Tibial nerve (tissue), 4 donors: ENCODE measurements around the gene GPR89A. TPM values are rescaled to one million over a fixed set of nuclear protein-coding genes. Genes with fewer than 3 reads are reported as not detected.
"Not testable (repeated sequence)": the region's sequence is repeated elsewhere in the genome, so short reads cannot be mapped to it uniquely, and the experiment has no call there.

ENCODE experiments used
- DNase-seq, 2 donors: peaks; one replicate each; pipeline ENCODE4 v3.0.0-alpha.2; 2019; ENCODE audit warnings: low spot score in 2 of 2
- H3K27ac ChIP-seq, 4 donors: fragments of 200-600 bp; sonication (generic) in 3 of 4; one replicate each; pipeline ENCODE4 v1.5.1; 2017 to 2019; ENCODE audit warnings: mild to moderate bottlenecking in 1 of 4
- H3K27me3 ChIP-seq, 2 donors: fragments of 200-600 bp; sonication (generic) in 1 of 2; one replicate each; pipeline versions ENCODE4 v1.5.1 to v1.6.0; 2017 to 2019
- H3K36me3 ChIP-seq, 3 donors: fragments of 200-600 bp; sonication (generic); one replicate each; pipeline ENCODE4 v1.5.1; 2018 to 2019
- H3K4me1 ChIP-seq, 4 donors: fragments of 200-600 bp; sonication (generic) in 3 of 4; one replicate each; pipeline ENCODE4 v1.5.1; 2017 to 2019
- H3K4me3 ChIP-seq, 4 donors: fragments of 200-600 bp; sonication (generic) in 3 of 4; one replicate each; pipeline ENCODE4 v1.5.1; 2017 to 2019; ENCODE audit warnings: mild to moderate bottlenecking in 1 of 4, moderate library complexity in 1 of 4
- H3K9me3 ChIP-seq, 4 donors: fragments of 200-600 bp; sonication (generic) in 3 of 4; one replicate each; pipeline ENCODE4 v1.5.1; 2017 to 2019
- WGBS, 2 donors: methylation state at CpG; one replicate each; pipeline ENCODE4 v1.1.5; 2018; 5-methylcytosine and 5-hydroxymethylcytosine counted together
- total RNA-seq, 4 donors: library from RNA; depleted of rRNA; stranded (reverse); fragments of >200 nt; gene quantifications; one replicate each; pipeline ENCODE4 v1.1.0, GENCODE V29; 2016

GPR89A gene
- total RNA-seq, 4 donors from 2014 or later = 20.4 to 51.6 (median 33.1) TPM

- not testable (repeated sequence) for H3K27me3 ChIP-seq, H3K27ac ChIP-seq, H3K4me1 ChIP-seq, H3K36me3 ChIP-seq, DNase-seq, H3K9me3 ChIP-seq, H3K4me3 ChIP-seq
- WGBS, 2 donors = 80 to 88% methylated on average over 1 of the region's 1 CpG
These were observed 12.3 kb downstream of the GPR89A start for GRCh38 chr1:145620073-145620472.

GRCh38 chr1:145622177-145622576, 14.4 kb downstream of the GPR89A start:
- not testable (repeated sequence) for H3K4me1 ChIP-seq, DNase-seq, H3K27me3 ChIP-seq, H3K4me3 ChIP-seq, H3K9me3 ChIP-seq, H3K36me3 ChIP-seq, H3K27ac ChIP-seq
- WGBS, 2 donors = no CpG with 5 or more reads among the region's 1 CpG

GRCh38 chr1:145636237-145636636, 28.4 kb downstream of the GPR89A start:
- not testable (repeated sequence) for H3K9me3 ChIP-seq, H3K27me3 ChIP-seq, H3K27ac ChIP-seq, DNase-seq, H3K4me1 ChIP-seq, H3K4me3 ChIP-seq, H3K36me3 ChIP-seq
- 36 to 54% methylated on average over 1 of the region's 1 CpG for WGBS, 2 donors

GRCh38 chr1:145641886-145642285, 34.1 kb downstream of the GPR89A start:
- not testable (repeated sequence) for DNase-seq, H3K4me1 ChIP-seq, H3K4me3 ChIP-seq, H3K36me3 ChIP-seq, H3K27me3 ChIP-seq, H3K27ac ChIP-seq, H3K9me3 ChIP-seq
- WGBS, 2 donors = 60 to 100% methylated on average over 1 of the region's 2 CpGs

GRCh38 chr1:145643990-145644389, 36.2 kb downstream of the GPR89A start:
- no CpG with 5 or more reads among the region's 1 CpG for WGBS, 2 donors
- not testable (repeated sequence) for H3K27me3 ChIP-seq, H3K27ac ChIP-seq, H3K4me1 ChIP-seq, DNase-seq, H3K4me3 ChIP-seq, H3K9me3 ChIP-seq, H3K36me3 ChIP-seq

- not testable (repeated sequence) for H3K27ac ChIP-seq, H3K9me3 ChIP-seq, H3K4me1 ChIP-seq, H3K27me3 ChIP-seq, H3K4me3 ChIP-seq, DNase-seq
- H3K36me3 ChIP-seq = peaks cover 0 to 12% (median 0%) of the 10 kb centered on the region in 3 donors
- WGBS, 2 donors = 87 to 100% methylated on average over 2 of the region's 7 CpGs
These were observed 48.6 kb downstream of the GPR89A start for GRCh38 chr1:145656245-145656943.

- H3K36me3 ChIP-seq = peaks cover 0 to 11% (median 0%) of the 10 kb centered on the region in 3 donors
- H3K4me3 ChIP-seq, H3K4me1 ChIP-seq, DNase-seq, H3K9me3 ChIP-seq, H3K27ac ChIP-seq, H3K27me3 ChIP-seq: not testable (repeated sequence)
- 83 to 87% methylated on average over 2 of the region's 2 CpGs for WGBS, 2 donors
These were observed 54.7 kb downstream of the GPR89A start for GRCh38 chr1:145662502-145662901.

- H3K27me3 ChIP-seq = not testable (repeated sequence)
These were observed 57.2 kb downstream of the GPR89A start for GRCh38 chr1:145665015-145665414.

GRCh38 chr1:145670995-145671745, 63.4 kb downstream of the GPR89A start:
- not testable (repeated sequence) for H3K4me1 ChIP-seq, H3K27ac ChIP-seq, H3K27me3 ChIP-seq, H3K36me3 ChIP-seq, H3K4me3 ChIP-seq, H3K9me3 ChIP-seq, DNase-seq
- 81 to 89% methylated on average over 2 of the region's 3 CpGs for WGBS, 2 donors

More at GRCh38 chr1:145665015-145665414, 57.2 kb downstream of the GPR89A start:
- not testable (repeated sequence) for DNase-seq, H3K36me3 ChIP-seq, H3K4me3 ChIP-seq, H3K27ac ChIP-seq, H3K9me3 ChIP-seq, H3K4me1 ChIP-seq
- 75 to 80% methylated on average over 4 of the region's 4 CpGs for WGBS, 2 donors

GRCh38 chr1:145673217-145673616, 65.4 kb downstream of the GPR89A start:
- not testable (repeated sequence) for H3K4me3 ChIP-seq, H3K4me1 ChIP-seq, DNase-seq, H3K9me3 ChIP-seq, H3K27ac ChIP-seq, H3K27me3 ChIP-seq, H3K36me3 ChIP-seq
- no CpG with 5 or more reads among the region's 1 CpG for WGBS, 2 donors

GRCh38 chr1:145684858-145685257, 77.1 kb downstream of the GPR89A start:
- not testable (repeated sequence) for DNase-seq, H3K4me1 ChIP-seq, H3K36me3 ChIP-seq, H3K4me3 ChIP-seq, H3K27me3 ChIP-seq, H3K27ac ChIP-seq, H3K9me3 ChIP-seq
- WGBS, 2 donors = 100% methylated on average over 1 of the region's 3 CpGs; no CpG with 5 or more reads in 1 of the 2 donors

GRCh38 chr1:145686078-145686477, 78.3 kb downstream of the GPR89A start:
- not testable (repeated sequence) for H3K27me3 ChIP-seq, H3K4me3 ChIP-seq, H3K27ac ChIP-seq, H3K9me3 ChIP-seq, DNase-seq, H3K36me3 ChIP-seq, H3K4me1 ChIP-seq
- WGBS, 2 donors = 80 to 100% methylated on average over 1 of the region's 1 CpG
